Endometrial microvascular endothelial cells (primary cell): Measurements from ENCODE around the gene COLEC11. TPM values are rescaled to one million over a fixed set of nuclear protein-coding genes. Genes with fewer than 3 reads are reported as not detected.
"Not testable (repeated sequence)": the region's sequence is repeated elsewhere in the genome, so short reads cannot be mapped to it uniquely, and the experiment has no call there.

Experiments
- in situ Hi-C: cut with HindIII; loops from 2 replicates; pipeline ENCODE4 v1.10.0; 2017; ENCODE audit warnings: low sequenced_read_pairs, low pct_unique_long_range_greater_than_20kb; ENCODE audit errors: inconsistent ontology term
- total RNA-seq: library from RNA; depleted of rRNA; stranded (reverse); fragments of >200 nt; gene quantifications from one replicate; pipeline ENCODE4 v1.2.3, GENCODE V29; 2015; ENCODE audit errors: inconsistent ontology term

Gene COLEC11
- total RNA-seq, 1 donor from 2014 or later: not detected

- in situ Hi-C loops: no loop called here
These were observed 7.8 kb downstream of the COLEC11 start for GRCh38 chr2:3602553-3603339.

GRCh38 chr2:3603536-3604206, 8.8 kb downstream of the COLEC11 start:
- in situ Hi-C loops: no loop called here

- in situ Hi-C loops: no loop called here
These were observed 9.4 kb downstream of the COLEC11 start for GRCh38 chr2:3604207-3604877.

DNA sequence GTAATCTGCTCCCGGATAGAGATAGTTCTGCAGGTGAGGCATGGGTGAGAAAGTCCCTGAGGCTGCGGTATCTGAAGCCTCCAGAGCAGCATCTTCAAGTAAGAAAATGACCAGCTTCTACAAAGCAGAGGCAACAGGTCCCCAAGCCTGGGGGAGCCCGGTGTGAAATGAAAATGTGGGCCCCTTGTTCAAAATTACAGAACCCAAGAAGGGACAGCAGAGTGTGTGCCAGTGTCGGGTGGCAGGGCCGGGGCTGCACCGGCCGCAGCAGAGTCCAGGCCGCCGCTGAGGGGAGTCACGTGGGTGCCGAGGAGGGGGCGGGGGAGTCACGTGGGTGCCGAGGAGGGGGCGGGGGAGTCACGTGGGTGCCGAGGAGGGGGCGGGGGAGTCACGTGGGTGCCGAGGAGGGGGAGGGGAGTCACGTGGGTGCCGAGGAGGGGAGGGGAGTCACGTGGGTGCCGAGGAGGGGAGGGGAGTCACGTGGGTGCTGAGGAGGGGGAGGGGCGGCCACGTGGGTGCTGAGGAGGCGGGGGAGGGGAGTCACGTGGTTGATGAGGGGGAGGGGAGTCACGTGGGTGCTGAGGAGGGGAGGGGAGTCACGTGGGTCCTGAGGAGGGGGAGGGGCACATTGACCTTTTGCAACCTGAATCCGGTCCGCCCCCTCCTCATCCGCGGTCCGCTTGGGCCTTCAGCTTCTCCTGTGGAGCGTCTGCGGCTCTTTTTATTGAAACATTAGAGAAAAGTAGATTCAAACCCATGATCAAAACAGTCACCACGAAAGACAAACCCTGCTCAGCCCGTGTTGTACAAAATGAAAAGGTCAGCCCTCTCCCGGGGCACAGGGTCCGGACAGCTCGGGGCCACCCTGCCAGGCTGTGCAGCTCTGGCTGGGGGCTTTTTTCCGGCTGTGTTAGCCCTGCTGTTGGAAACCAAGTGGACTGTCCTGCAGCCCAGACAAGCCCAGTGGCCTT, 10.4 kb downstream of the COLEC11 start:
- in situ Hi-C loops: no loop called here

DNA sequence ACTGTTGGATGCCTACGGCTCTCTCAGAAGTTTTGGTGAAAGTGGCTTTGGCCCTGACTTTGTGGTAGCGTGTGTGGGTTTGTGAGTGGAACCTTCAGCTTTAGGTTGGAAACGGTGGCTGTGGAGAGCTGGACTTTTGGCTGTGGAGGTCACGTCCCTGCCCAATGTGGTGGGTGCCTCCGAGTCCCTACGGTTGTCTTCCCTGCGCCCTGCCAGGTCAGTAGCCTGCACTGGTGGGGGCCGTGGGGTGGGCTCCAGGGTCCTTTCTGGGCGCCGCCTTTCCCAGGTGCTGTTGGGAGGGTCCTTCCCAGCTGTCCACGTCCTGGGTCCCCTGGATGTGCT, 11.1 kb downstream of the COLEC11 start:
- in situ Hi-C loops: no loop called here

- in situ Hi-C loops: no loop called here
These were observed 11.7 kb downstream of the COLEC11 start for GRCh38 chr2:3606370-3607201.

DNA sequence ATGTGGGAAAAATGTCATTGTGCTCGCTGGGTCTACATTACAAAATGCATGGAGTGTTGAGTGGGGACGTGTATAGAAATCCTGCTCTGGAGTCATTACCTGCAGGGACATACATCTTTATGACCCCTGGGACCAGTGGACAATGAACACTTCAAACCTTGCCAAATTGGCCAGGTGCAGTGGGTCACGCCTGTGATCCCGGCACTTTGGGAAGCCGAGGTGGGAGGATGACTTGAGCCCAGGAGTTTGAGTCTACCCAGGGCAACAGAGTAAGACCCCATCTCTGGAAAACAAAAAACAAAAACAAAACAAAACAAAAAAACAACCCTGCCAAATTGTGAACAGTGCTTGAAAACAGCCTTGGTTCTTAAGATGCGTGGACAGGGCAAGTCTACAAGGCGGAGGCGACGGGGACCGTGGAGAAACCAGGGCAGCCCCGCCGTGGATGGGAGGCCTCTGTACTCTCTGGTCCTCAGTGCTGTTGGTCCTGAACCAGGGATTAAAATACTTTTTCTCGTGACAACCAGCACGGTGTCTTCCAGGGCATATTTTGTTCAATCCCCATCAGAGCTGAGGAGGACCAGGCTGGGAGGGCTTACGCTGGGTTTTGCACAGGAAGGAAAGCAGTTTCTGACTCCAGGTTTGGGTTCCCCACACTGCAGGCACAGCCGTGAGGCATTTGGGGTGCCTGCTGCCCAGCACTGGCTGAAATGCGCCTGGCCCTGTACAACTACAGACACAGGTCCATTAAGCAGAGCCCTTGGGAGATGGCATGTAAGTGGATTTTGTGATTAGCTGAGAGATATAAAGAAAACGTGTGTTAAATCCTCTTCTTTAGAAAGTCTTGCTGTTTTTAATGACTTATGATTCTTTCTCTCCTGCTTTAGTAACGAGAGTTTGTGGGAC, 13.7 kb downstream of the COLEC11 start:
- in situ Hi-C loops: no loop called here

- in situ Hi-C loops: not testable (repeated sequence)
These were observed 14.4 kb downstream of the COLEC11 start for GRCh38 chr2:3609279-3609673.

GRCh38 chr2:3610415-3610814, 15.5 kb downstream of the COLEC11 start:
- in situ Hi-C loops: no loop called here

- in situ Hi-C loops: no loop called here
These were observed 16.1 kb downstream of the COLEC11 start for GRCh38 chr2:3610881-3611505.

GRCh38 chr2:3611589-3611988, 16.7 kb downstream of the COLEC11 start:
- in situ Hi-C loops: no loop called here

DNA sequence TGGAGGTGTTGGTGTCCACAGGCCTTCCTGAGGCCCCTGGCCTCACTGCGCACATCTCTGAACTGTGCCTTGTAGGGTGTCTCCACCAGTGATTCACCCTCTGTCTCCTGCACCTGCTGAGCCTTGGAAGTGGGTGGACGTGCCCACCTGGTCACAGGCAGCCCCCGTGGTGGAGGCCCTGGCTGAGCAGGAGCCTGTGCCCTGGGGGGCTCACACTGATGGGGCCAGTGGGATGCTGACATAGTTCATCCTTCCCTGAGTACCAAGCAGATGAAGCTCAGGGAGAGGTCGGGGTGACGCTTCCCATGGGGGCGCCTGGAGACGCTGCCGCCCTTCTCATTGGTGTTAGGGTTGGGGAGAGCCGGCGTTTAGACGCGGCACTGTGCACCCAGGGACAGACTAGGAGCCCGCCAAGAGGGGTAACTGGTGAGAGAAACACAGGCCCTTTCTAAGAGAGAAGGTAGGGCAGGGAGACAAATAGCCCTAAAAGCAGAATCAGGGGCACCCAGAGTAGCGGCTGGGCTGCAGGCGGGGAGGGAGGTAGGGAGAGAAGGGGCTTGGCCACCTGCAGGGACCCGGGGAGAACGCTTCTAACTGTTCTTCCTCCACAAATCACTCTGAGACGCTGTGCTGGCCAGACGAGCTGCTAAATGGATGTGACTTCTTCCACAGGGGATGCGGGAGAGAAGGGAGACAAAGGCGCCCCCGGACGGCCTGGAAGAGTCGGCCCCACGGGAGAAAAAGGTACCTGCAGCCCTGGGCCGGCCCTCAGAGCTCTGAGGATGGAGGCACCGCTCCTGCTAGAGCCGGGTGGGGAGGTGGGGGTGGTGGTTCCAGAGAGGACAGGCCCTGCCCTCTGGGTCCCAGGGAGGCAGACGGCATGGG, 18.0 kb downstream of the COLEC11 start:
- in situ Hi-C loops: no loop called here

DNA sequence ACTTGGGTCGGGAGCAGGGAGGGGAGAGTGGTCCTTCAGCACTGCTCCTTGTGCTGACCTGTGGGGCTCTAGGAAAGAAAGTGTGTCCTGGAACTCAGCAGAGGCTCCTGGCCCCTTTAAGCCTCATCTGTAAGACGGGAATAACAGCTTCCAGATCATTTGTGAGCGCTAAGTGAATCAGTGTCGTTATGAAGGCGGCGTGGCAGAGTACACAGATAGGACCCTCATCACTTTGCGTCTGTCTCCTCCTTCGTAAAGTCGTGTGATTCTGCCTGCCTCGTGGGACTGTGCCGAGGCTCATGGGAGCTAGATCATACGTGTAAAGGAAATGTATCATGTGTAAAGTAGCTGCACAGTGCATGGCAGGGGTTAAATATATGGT, 18.6 kb downstream of the COLEC11 start:
- in situ Hi-C loops: no loop called here

- in situ Hi-C loops: not testable (repeated sequence)
These were observed 19.8 kb downstream of the COLEC11 start for GRCh38 chr2:3614743-3615142.

- in situ Hi-C loops: not testable (repeated sequence)
These were observed 20.8 kb downstream of the COLEC11 start for GRCh38 chr2:3615541-3616200.
